Neural cell (in vitro differentiated cells): ENCODE measurements around the gene MED13L. TPM values are rescaled to one million over a fixed set of nuclear protein-coding genes. Genes with fewer than 3 reads are reported as not detected.
"Not testable (repeated sequence)": the region's sequence is repeated elsewhere in the genome, so short reads cannot be mapped to it uniquely, and the experiment has no call there.

Experiments
- H2AFZ ChIP-seq: fragments of 200-600, 300-800 bp; sonication (generic), shearing (Covaris generic); 2 replicates; pipeline ENCODE4 v1.6.0; 2014; ENCODE audit warnings: low read depth, mild to moderate bottlenecking, antibody characterized with exemption, low read length, moderate library complexity
- H3F3A ChIP-seq: fragments of 200-600 bp; shearing (Covaris generic); 2 replicates; pipeline ENCODE4 v1.6.1; 2016; ENCODE audit warnings: mild to moderate bottlenecking, moderate library complexity, mixed read lengths, antibody characterized with exemption, low read length; ENCODE audit not compliant: insufficient read depth, poor library complexity, severe bottlenecking
- H3K27ac ChIP-seq: fragments of 200-600, 300-800 bp; sonication (generic), shearing (Covaris generic); 2 replicates; pipeline ENCODE4 v1.5.1; 2014; ENCODE audit warnings: mild to moderate bottlenecking, low read length, moderate library complexity
- H3K27me3 ChIP-seq: fragments of 300-800, 200-600 bp; sonication (generic), shearing (Covaris generic); 2 replicates; pipeline ENCODE4 v1.6.0; 2014; ENCODE audit warnings: mild to moderate bottlenecking, low read depth, low read length, moderate library complexity; ENCODE audit not compliant: insufficient read depth
- H3K36me3 ChIP-seq: fragments of 300-800, 200-600 bp; sonication (generic), shearing (Covaris generic); 2 replicates; pipeline ENCODE4 v1.5.1; 2014; ENCODE audit warnings: mild to moderate bottlenecking, antibody characterized with exemption, low read length, moderate library complexity; ENCODE audit not compliant: insufficient read depth
- H3K4me2 ChIP-seq: fragments of 300-800, 200-600 bp; sonication (generic), shearing (Covaris generic); 2 replicates; pipeline ENCODE4 v1.6.0; 2014; ENCODE audit warnings: mild to moderate bottlenecking, low read length
- H3K4me3 ChIP-seq: fragments of 300-800, 200-600 bp; sonication (generic), shearing (Covaris generic); 2 replicates; pipeline ENCODE4 v1.5.1; 2014; ENCODE audit warnings: mild to moderate bottlenecking, low read length, moderate library complexity
- H3K79me2 ChIP-seq: fragments of 200-600 bp; shearing (Covaris generic); replicated peaks from 2 replicates; pipeline ENCODE4 v1.6.0; 2014; ENCODE audit warnings: mild to moderate bottlenecking, low read length, moderate library complexity; ENCODE audit not compliant: insufficient read depth
- H3K9ac ChIP-seq: fragments of 300-800, 200-600 bp; sonication (generic), shearing (Covaris generic); 2 replicates; pipeline ENCODE4 v1.6.1; 2016; ENCODE audit warnings: mild to moderate bottlenecking, low read length, mixed read lengths
- H3K9me2 ChIP-seq: fragments of 200-600 bp; shearing (Covaris generic); 2 replicates; pipeline ENCODE4 v1.6.1; 2016; ENCODE audit warnings: mild to moderate bottlenecking, low read length, mixed read lengths; ENCODE audit not compliant: insufficient read depth
- H3K9me3 ChIP-seq: fragments of 200-600, 300-800 bp; sonication (generic), shearing (Covaris generic); 2 replicates; pipeline ENCODE4 v1.6.1; 2016; ENCODE audit warnings: mild to moderate bottlenecking, mixed run types, low read length, moderate library complexity, mixed read lengths
- H4K20me1 ChIP-seq: fragments of 200-600 bp; shearing (Covaris generic); 2 replicates; pipeline ENCODE4 v1.6.1; 2016; ENCODE audit warnings: mild to moderate bottlenecking, mixed run types; ENCODE audit not compliant: insufficient read depth
- CTCF ChIP-seq: fragments of 450-650 bp; IDR thresholded peaks from 2 replicates; pipeline ENCODE4 v1.5.1; 2014; ENCODE audit warnings: antibody characterized with exemption, mild to moderate bottlenecking, moderate library complexity; ENCODE audit not compliant: poor library complexity, severe bottlenecking
- EP300 ChIP-seq: fragments of 450-650 bp; conservative IDR thresholded peaks from 2 replicates; pipeline ENCODE4 v1.6.1; 2014; ENCODE audit warnings: antibody characterized with exemption, mild to moderate bottlenecking, moderate library complexity; ENCODE audit not compliant: poor library complexity, severe bottlenecking
- EZH2 ChIP-seq: fragments of 200-600, 300-800 bp; shearing (Covaris generic), sonication (generic); IDR thresholded peaks from 2 replicates; pipeline ENCODE4 v1.6.1; 2014; ENCODE audit warnings: antibody characterized with exemption, low read length, borderline replicate concordance, mild to moderate bottlenecking; ENCODE audit not compliant: insufficient read depth, poor library complexity, severe bottlenecking
- MXI1 ChIP-seq: fragments of 450-650 bp; conservative IDR thresholded peaks from 2 replicates; pipeline ENCODE4 v1.6.1; 2014; ENCODE audit warnings: antibody characterized with exemption, mild to moderate bottlenecking; ENCODE audit not compliant: poor library complexity, severe bottlenecking
- POLR2AphosphoS5 ChIP-seq: IDR thresholded peaks from 2 replicates; pipeline ENCODE4 v1.6.1; 2012
- RAD21 ChIP-seq: fragments of 450-650 bp; conservative IDR thresholded peaks from 2 replicates; pipeline ENCODE4 v1.6.1; 2014; ENCODE audit warnings: antibody characterized with exemption, mild to moderate bottlenecking, moderate library complexity
- REST ChIP-seq: IDR thresholded peaks from 2 replicates; pipeline ENCODE4 v1.6.1; 2012; ENCODE audit warnings: borderline replicate concordance
- SMC3 ChIP-seq: fragments of 450-650 bp; conservative IDR thresholded peaks from 2 replicates; pipeline ENCODE4 v1.6.1; 2014; ENCODE audit warnings: antibody characterized with exemption, mild to moderate bottlenecking, moderate library complexity; ENCODE audit not compliant: poor library complexity
- TAF1 ChIP-seq: IDR thresholded peaks from 2 replicates; pipeline ENCODE4 v1.6.1; 2012; ENCODE audit warnings: low read depth
- polyA plus RNA-seq: library from polyadenylated mRNA; depleted of rRNA; stranded (reverse); fragments of >200 nt; gene quantifications from 2 replicates; pipeline ENCODE4 v1.2.3, GENCODE V29; 2014

The MED13L gene
- polyA plus RNA-seq, 1 donor from 2014 or later, result 38.9 TPM

DNA sequence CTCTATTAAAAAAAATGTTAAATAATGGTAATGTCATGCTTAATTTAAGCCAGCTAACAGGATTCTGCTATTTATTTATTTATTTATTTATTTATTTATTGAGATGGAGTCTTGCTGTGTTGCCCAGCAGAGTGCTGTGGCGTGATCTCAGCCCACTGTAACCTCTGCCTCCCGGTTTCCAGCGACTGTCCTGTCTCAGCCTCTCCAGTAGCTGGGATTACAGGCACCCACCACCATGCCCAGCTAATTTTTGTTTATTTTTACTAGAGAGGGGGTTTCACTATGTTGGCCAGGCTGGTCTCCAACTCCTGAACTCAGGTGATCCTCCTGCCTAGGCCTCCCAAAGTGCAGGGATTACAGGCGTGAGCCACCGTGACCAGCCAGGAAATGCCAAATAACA, 43.3 kb downstream of the MED13L start:
- H3K27ac ChIP-seq, H3K4me3 ChIP-seq: not testable (repeated sequence)

DNA sequence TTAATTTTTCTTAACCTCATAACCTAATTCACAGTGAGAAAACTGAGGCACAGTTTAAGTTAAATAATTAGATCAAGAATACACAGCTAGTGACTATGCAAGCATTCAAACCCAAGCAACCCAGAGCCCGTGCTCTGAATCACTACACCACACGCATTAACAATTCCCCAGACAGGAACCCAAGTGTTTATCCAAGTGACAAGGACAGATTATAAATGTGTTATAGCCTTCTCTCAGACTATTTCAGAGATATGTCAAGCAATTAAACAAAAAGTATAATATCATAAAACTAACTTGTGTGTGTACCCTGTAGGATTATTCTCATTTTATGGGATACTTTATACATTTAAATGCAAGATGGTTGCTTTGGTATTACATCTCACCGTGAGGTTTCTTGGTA, 43.8 kb downstream of the MED13L start:
- H3K4me2 ChIP-seq, result no peak overlapping the region
- TF ChIP-seq POLR2AphosphoS5, result no peak
- no peak for TF ChIP-seq EZH2
- TF ChIP-seq REST, result no peak
- TF ChIP-seq RAD21, result no peak
- no peak for TF ChIP-seq CTCF
- no peak for TF ChIP-seq SMC3
- TF ChIP-seq MXI1, result no peak
- TF ChIP-seq EP300, result no peak
- TF ChIP-seq TAF1, result no peak
- H3K4me3 ChIP-seq, result no peak overlapping the region
- no peak overlapping the region for H3K9ac ChIP-seq
- no peaks in the 10 kb centered on the region for H4K20me1 ChIP-seq
- no peaks in the 10 kb centered on the region for H3K36me3 ChIP-seq
- no peak overlapping the region for H2AFZ ChIP-seq
- no peaks in the 10 kb centered on the region for H3K9me3 ChIP-seq
- peaks cover 16% of the 10 kb centered on the region for H3K79me2 ChIP-seq
- H3K9me2 ChIP-seq, result no peaks in the 10 kb centered on the region
- no peak overlapping the region for H3K27ac ChIP-seq
- H3K27me3 ChIP-seq, result no peaks in the 10 kb centered on the region
- no peaks in the 10 kb centered on the region for H3F3A ChIP-seq

More for the DNA sequence above, 43.3 kb downstream of the MED13L start:
- not testable (repeated sequence) for H3F3A ChIP-seq, H3K4me2 ChIP-seq, H3K9me3 ChIP-seq, H3K27me3 ChIP-seq, H3K9ac ChIP-seq, H4K20me1 ChIP-seq, H3K36me3 ChIP-seq, H2AFZ ChIP-seq, H3K9me2 ChIP-seq
- H3K79me2 ChIP-seq, result peaks cover 19% of the 10 kb centered on the region

GRCh38 chr12:116227811-116228210, 49.7 kb downstream of the MED13L start:
- no peaks in the 10 kb centered on the region for H3K9me2 ChIP-seq
- H3K4me3 ChIP-seq, result no peak overlapping the region
- H3K27me3 ChIP-seq, result no peaks in the 10 kb centered on the region
- no peaks in the 10 kb centered on the region for H4K20me1 ChIP-seq
- no peaks in the 10 kb centered on the region for H3K36me3 ChIP-seq
- H3K79me2 ChIP-seq, result peaks cover 8% of the 10 kb centered on the region
- no peak overlapping the region for H3K27ac ChIP-seq
- TF ChIP-seq EZH2, result no peak
- H3K9ac ChIP-seq, result no peak overlapping the region
- no peaks in the 10 kb centered on the region for H3K9me3 ChIP-seq
- no peak overlapping the region for H3K4me2 ChIP-seq
- H2AFZ ChIP-seq, result no peak overlapping the region
- H3F3A ChIP-seq, result no peaks in the 10 kb centered on the region
